Fibroblast of lung (primary cell): Measurements from ENCODE around the gene TCOF1.

ENCODE experiments used
- EZH2 ChIP-seq: IDR thresholded peaks from 2 replicates; pipeline ENCODE4 v1.5.1; 2012; ENCODE audit warnings: low read length, control low read depth, mild to moderate bottlenecking; ENCODE audit errors: missing control alignments
- TF ChIP-seq, protein P1 (sequence below), 2 donors: IDR thresholded peaks in 1 of 2; conservative IDR thresholded peaks in 1 of 2; 1 replicate in 1 of 2; 2 replicates in 1 of 2; pipeline ENCODE4 v1.5.1; 2011 to 2012; ENCODE audit warnings: low read length in 2 of 2, control low read depth in 1 of 2, inconsistent platforms in 1 of 2, low read depth in 1 of 2, mild to moderate bottlenecking in 1 of 2

DNA sequence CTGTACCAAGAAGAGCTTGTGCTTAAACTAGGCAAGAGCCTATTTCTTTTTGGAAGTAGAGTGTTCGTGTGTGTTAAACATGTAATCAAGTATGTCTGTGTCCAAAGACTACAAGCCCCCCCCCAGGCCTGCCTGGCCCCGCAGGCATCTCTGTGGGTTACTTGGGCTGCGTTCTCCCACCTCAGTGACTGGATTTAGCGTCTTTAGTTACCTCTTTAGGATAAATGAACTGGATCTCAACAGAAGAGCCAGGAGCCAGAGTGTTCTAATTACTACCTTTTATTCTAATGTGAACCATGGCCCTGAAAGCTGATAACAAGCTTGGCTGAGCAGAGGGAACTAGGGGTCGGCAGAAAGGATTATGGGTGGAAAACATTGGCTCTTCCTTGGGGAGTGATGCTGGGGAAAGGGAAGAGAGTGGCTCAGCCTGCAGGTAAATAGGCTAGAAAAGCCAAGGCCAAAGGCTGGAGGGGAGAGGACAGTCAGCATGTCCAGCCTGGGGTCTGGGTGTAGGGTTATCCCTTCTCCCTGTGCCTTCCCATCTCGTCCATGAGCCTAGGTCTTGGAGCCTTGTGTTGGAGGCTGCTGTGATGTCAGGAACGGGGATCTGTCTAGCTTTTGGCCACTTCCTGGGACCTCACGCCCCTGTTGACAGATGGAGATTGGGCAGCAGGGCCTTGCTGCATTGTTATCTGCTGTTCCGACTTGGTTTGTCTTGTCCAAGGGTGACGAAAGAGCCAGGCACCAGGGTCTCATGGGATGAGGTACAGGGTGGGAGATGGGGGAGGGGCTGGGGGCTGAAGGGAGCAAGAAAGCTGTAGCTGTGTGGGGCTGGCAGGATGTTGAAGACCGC lies 44.1 kb downstream of the TCOF1 start:
- TF ChIP-seq EZH2, result no peak
- TF ChIP-seq, protein P1, sequence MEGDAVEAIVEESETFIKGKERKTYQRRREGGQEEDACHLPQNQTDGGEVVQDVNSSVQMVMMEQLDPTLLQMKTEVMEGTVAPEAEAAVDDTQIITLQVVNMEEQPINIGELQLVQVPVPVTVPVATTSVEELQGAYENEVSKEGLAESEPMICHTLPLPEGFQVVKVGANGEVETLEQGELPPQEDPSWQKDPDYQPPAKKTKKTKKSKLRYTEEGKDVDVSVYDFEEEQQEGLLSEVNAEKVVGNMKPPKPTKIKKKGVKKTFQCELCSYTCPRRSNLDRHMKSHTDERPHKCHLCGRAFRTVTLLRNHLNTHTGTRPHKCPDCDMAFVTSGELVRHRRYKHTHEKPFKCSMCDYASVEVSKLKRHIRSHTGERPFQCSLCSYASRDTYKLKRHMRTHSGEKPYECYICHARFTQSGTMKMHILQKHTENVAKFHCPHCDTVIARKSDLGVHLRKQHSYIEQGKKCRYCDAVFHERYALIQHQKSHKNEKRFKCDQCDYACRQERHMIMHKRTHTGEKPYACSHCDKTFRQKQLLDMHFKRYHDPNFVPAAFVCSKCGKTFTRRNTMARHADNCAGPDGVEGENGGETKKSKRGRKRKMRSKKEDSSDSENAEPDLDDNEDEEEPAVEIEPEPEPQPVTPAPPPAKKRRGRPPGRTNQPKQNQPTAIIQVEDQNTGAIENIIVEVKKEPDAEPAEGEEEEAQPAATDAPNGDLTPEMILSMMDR (conservative IDR thresholded peaks at IDR 0.05 in 1 of 2, IDR thresholded peaks at IDR 0.05 in 1 of 2; ENCODE audit: low read depth in 1 of 2, low read length in 2 of 2), result no peak
